IMR-90 (cell line): ENCODE measurements around the gene PLCD1. TPM values are rescaled to one million over a fixed set of nuclear protein-coding genes. Genes with fewer than 3 reads are reported as not detected.

Experiments
- ATAC-seq: fragments of 200-7000 bp; cut with Tn5 transposase; 2 replicates; pipeline ENCODE4 v1.9.1; 2020; ENCODE audit warnings: low read depth, mild to moderate bottlenecking, moderate library complexity
- BruUV-seq: library from RNA; stranded (reverse); fragments of 400-500 nt; replicated peaks from 2 replicates; lab custom pipeline; 2021; lab: Mats Ljungman, UMichigan
- CTCF ChIA-PET: fragments of 300-600 bp; formaldehyde crosslinking; extraction: SDS; loops from one replicate; lab custom pipeline; 2021; ENCODE audit warnings: antibody characterized with exemption; lab: Yijun Ruan, JAX
- POLR2A ChIA-PET: fragments of 300-600 bp; sonication (Branson Sonifier 250); formaldehyde crosslinking; loops from one replicate; lab custom pipeline; 2022; ENCODE audit warnings: antibody characterized with exemption; ENCODE audit not compliant: unreplicated experiment; lab: Charles Lee
- DNase-seq: peaks from one replicate; pipeline ENCODE4 v3.0.0; 2013
- H2AFZ ChIP-seq: replicated peaks from 2 replicates; pipeline ENCODE3; 2013; ENCODE audit warnings: low read length, mild to moderate bottlenecking; ENCODE audit not compliant: poor library complexity
- H2AK5ac ChIP-seq: 2 replicates; pipeline ENCODE4 v1.6.1; 2013; ENCODE audit warnings: low read depth, low read length, inconsistent platforms
- H2AK9ac ChIP-seq: replicated peaks from 2 replicates; pipeline ENCODE3; 2013; ENCODE audit warnings: mild to moderate bottlenecking, low read depth, low read length, moderate library complexity; ENCODE audit not compliant: poor library complexity
- H2BK120ac ChIP-seq: 2 replicates; pipeline ENCODE4 v1.6.1; 2013; ENCODE audit warnings: low read depth, low read length, inconsistent platforms
- H2BK15ac ChIP-seq: 3 replicates; pipeline ENCODE4 v1.6.1; 2013; ENCODE audit warnings: low read depth, low read length, inconsistent platforms
- H2BK20ac ChIP-seq: 2 replicates; pipeline ENCODE4 v1.6.1; 2013; ENCODE audit warnings: low read depth, mild to moderate bottlenecking, inconsistent platforms, low read length, moderate library complexity
- H2BK5ac ChIP-seq: 2 replicates; pipeline ENCODE4 v1.6.1; 2013; ENCODE audit warnings: mild to moderate bottlenecking, low read depth, low read length, inconsistent platforms; ENCODE audit not compliant: poor library complexity, severe bottlenecking
- H3K14ac ChIP-seq: replicated peaks from 2 replicates; pipeline ENCODE4 v1.6.1; 2013; ENCODE audit warnings: low read depth, low read length, inconsistent platforms
- H3K18ac ChIP-seq: 2 replicates; pipeline ENCODE4 v1.6.1; 2013; ENCODE audit warnings: low read depth, low read length, control low read depth
- H3K23ac ChIP-seq: 2 replicates; pipeline ENCODE4 v1.6.1; 2013; ENCODE audit warnings: low read depth, low read length, inconsistent platforms
- H3K27ac ChIP-seq: 2 replicates; pipeline ENCODE4 v1.5.1; 2013; ENCODE audit warnings: mild to moderate bottlenecking, control low read depth, low read length; ENCODE audit not compliant: insufficient read depth
- H3K27me3 ChIP-seq: 2 replicates; pipeline ENCODE4 v1.6.1; 2013; ENCODE audit warnings: low read length; ENCODE audit not compliant: control insufficient read depth, insufficient read depth
- H3K36me3 ChIP-seq: 2 replicates; pipeline ENCODE4 v1.6.1; 2013; ENCODE audit warnings: low read length, mixed read lengths; ENCODE audit not compliant: control insufficient read depth, insufficient read depth
- H3K4ac ChIP-seq: 2 replicates; pipeline ENCODE4 v1.6.1; 2013; ENCODE audit warnings: low read depth, low read length, inconsistent platforms
- H3K4me1 ChIP-seq: 2 replicates; pipeline ENCODE4 v1.6.1; 2013; ENCODE audit warnings: low read length, mixed read lengths; ENCODE audit not compliant: control insufficient read depth, insufficient read depth
- H3K4me2 ChIP-seq: 2 replicates; pipeline ENCODE4 v1.6.1; 2013; ENCODE audit warnings: low read depth, mild to moderate bottlenecking, control low read depth, low read length, moderate library complexity
- H3K4me3 ChIP-seq: 2 replicates; pipeline ENCODE4 v1.5.1; 2013; ENCODE audit warnings: low read depth, mild to moderate bottlenecking, control low read depth, low read length, moderate library complexity; ENCODE audit not compliant: insufficient read depth
- H3K56ac ChIP-seq: 2 replicates; pipeline ENCODE4 v1.6.1; 2013; ENCODE audit warnings: low read length, inconsistent platforms; ENCODE audit not compliant: insufficient read depth; ENCODE audit errors: extremely low read depth
- H3K79me1 ChIP-seq, 2 experiments: 2 replicates each; pipeline ENCODE4 v1.6.1; 2013; ENCODE audit warnings: low read length in 2 of 2, inconsistent platforms in 1 of 2, low read depth in 1 of 2
- H3K9ac ChIP-seq: 2 replicates; pipeline ENCODE4 v1.6.1; 2013; ENCODE audit warnings: low read depth, low read length, control low read depth
- H3K9me1 ChIP-seq: 2 replicates; pipeline ENCODE4 v1.6.1; 2013; ENCODE audit warnings: low read length, inconsistent platforms; ENCODE audit not compliant: insufficient read depth
- H3K9me3 ChIP-seq: 2 replicates; pipeline ENCODE4 v1.6.1; 2013; ENCODE audit warnings: low read length; ENCODE audit not compliant: control insufficient read depth, insufficient read depth
- H4K20me1 ChIP-seq: 2 replicates; pipeline ENCODE4 v1.6.1; 2013; ENCODE audit warnings: low read length, inconsistent platforms; ENCODE audit not compliant: insufficient read depth
- H4K5ac ChIP-seq: 2 replicates; pipeline ENCODE4 v1.6.1; 2013; ENCODE audit warnings: mild to moderate bottlenecking, low read depth, low read length, control low read depth
- H4K8ac ChIP-seq, 2 experiments: 2 replicates each; pipeline ENCODE4 v1.6.1; 2013; ENCODE audit warnings: low read depth in 2 of 2, low read length in 2 of 2, control low read depth in 1 of 2, inconsistent platforms in 1 of 2
- H4K91ac ChIP-seq: 2 replicates; pipeline ENCODE4 v1.6.1; 2013; ENCODE audit warnings: low read depth, low read length, inconsistent platforms; ENCODE audit not compliant: insufficient read depth
- CEBPB ChIP-seq: IDR thresholded peaks from 2 replicates; pipeline ENCODE4 v1.6.1; 2012; ENCODE audit warnings: low read depth, low read length, improper control_type of control experiment
- RAD21 ChIP-seq: IDR thresholded peaks from 2 replicates; pipeline ENCODE4 v1.6.1; 2012; ENCODE audit warnings: low read length, improper control_type of control experiment
- RCOR1 ChIP-seq: IDR thresholded peaks from 2 replicates; pipeline ENCODE4 v1.6.1; 2012; ENCODE audit warnings: mild to moderate bottlenecking, low read length, improper control_type of control experiment; ENCODE audit not compliant: insufficient replicate concordance
- WGBS, 2 experiments: methylation state at CpG; one replicate each; pipeline versions ENCODE4 v1.1.5 to v1.1.7; 2013; ENCODE audit warnings: missing lambda C conversion rate in 2 of 2; ENCODE audit not compliant: insufficient read length in 1 of 2; ENCODE audit errors: extremely low coverage in 2 of 2; 5-methylcytosine and 5-hydroxymethylcytosine counted together
- dilution Hi-C: fragments of 300-500 bp; cut with HindIII; formaldehyde crosslinking; loops from one replicate; pipeline ENCODE4 v1.14.3; 2018; ENCODE audit warnings: low sequenced_read_pairs; ENCODE audit not compliant: unreplicated experiment
- in situ Hi-C: fragments of 300-500 bp; cut with MboI; formaldehyde crosslinking; loops from 3 replicates; pipeline ENCODE4 v1.14.3; 2019; ENCODE audit warnings: low sequenced_read_pairs, inconsistent platforms, mixed read lengths
- intact Hi-C: fragments of 100-400 bp; cut with micrococcal nuclease; formaldehyde crosslinking; loops from 2 replicates; pipeline ENCODE4 v1.10.0; 2022
- polyA plus RNA-seq, 3 experiments: library from polyadenylated mRNA; depleted of rRNA; stranded (reverse); fragments of >200 nt; gene quantifications; 2 replicates each; pipeline ENCODE4 v1.2.3, GENCODE V29; 2012; ENCODE audit warnings: low replicate concordance in 1 of 3
- total RNA-seq: library from RNA; depleted of rRNA; stranded (reverse); fragments of >200 nt; gene quantifications from 2 replicates; pipeline ENCODE4 v1.2.3, GENCODE V29; 2012
- TF ChIP-seq, protein P1 (sequence below): fragments of 150-350 bp; IDR thresholded peaks from 2 replicates; pipeline ENCODE4 v1.6.1; 2016; ENCODE audit warnings: low read depth, mild to moderate bottlenecking, low read length, moderate library complexity, borderline replicate concordance

Gene PLCD1
- total and polyA plus RNA-seq, 2 of the 4 experiments (the other 2 are of a cell fraction), result 14.9 to 16.3 TPM

DNA sequence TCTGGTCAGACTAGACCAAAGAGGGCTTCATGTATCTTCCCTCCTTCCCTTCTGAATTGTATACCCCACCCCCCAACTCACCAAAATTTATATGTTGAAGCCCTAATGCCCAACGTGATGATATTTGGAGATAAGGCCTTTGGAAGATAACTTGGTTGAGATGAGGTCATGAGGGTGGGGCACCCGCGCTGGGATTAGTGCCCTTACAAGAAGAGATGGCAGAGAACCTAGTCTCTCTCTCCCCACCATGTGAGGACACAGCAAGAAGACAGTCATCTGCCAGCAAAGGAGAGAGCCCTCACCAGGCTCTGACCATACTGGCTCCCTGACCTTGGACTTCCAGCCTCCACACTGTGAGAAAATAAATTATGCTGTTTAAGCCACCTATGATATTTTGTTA lies 13.5 kb downstream of the PLCD1 start:
- H2AK9ac ChIP-seq, result no peak overlapping the region
- ATAC-seq (no peak), DNase-seq (no peak)
- no peak overlapping the region for H2BK5ac ChIP-seq
- H3K9ac ChIP-seq, result no peak overlapping the region
- H3K36me3 ChIP-seq, result peaks cover 31% of the 10 kb centered on the region
- H3K18ac ChIP-seq, result no peak overlapping the region
- H3K9me3 ChIP-seq, result peaks cover 4% of the 10 kb centered on the region; the same call in 1 of the 2 replicates
- no peak overlapping the region for H2BK120ac ChIP-seq
- H3K9me1 ChIP-seq, result 0 out of 2 replicates have a peak, but pooled peaks cover 4% of the 10 kb centered on the region
- BruUV-seq, result no TSS peak
- no peak overlapping the region for H3K56ac ChIP-seq
- no peaks in the 10 kb centered on the region for H3K79me1 ChIP-seq
- H4K20me1 ChIP-seq, result no peaks in the 10 kb centered on the region; the same call in 1 of the 2 replicates
- H3K27me3 ChIP-seq, result no peaks in the 10 kb centered on the region
- H3K4me1 ChIP-seq, result no peaks in the 10 kb centered on the region
- no peak overlapping the region for H3K4me2 ChIP-seq
- H2BK20ac ChIP-seq, result no peak overlapping the region
- no peak overlapping the region for H4K8ac ChIP-seq
- H3K23ac ChIP-seq, result no peak overlapping the region
- WGBS, 2 experiments, result no CpG with 5 or more reads among the region's 3 CpGs
- H2AK5ac ChIP-seq, result no peak overlapping the region
- TF ChIP-seq CEBPB, result no peak
- no peak for TF ChIP-seq RAD21
- TF ChIP-seq, protein P1, sequence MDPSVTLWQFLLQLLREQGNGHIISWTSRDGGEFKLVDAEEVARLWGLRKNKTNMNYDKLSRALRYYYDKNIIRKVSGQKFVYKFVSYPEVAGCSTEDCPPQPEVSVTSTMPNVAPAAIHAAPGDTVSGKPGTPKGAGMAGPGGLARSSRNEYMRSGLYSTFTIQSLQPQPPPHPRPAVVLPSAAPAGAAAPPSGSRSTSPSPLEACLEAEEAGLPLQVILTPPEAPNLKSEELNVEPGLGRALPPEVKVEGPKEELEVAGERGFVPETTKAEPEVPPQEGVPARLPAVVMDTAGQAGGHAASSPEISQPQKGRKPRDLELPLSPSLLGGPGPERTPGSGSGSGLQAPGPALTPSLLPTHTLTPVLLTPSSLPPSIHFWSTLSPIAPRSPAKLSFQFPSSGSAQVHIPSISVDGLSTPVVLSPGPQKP, result no peak
- no peak for TF ChIP-seq RCOR1
- ChIA-PET POLR2A (no interaction called here), CTCF (no interaction called here)
- H3K14ac ChIP-seq, result no peak overlapping the region
- in situ Hi-C loops (no loop called here), dilution Hi-C loops (no loop called here), intact Hi-C loops (no loop called here)
- no peak overlapping the region for H3K27ac ChIP-seq
- no peak overlapping the region for H2BK15ac ChIP-seq
- H3K4ac ChIP-seq, result no peak overlapping the region
- no peak overlapping the region for H4K91ac ChIP-seq
- no peak overlapping the region for H3K4me3 ChIP-seq
- no peak overlapping the region for H2AFZ ChIP-seq
- H4K5ac ChIP-seq, result no peak overlapping the region
